ENCODE results near the gene SEMA4D.

DNA sequence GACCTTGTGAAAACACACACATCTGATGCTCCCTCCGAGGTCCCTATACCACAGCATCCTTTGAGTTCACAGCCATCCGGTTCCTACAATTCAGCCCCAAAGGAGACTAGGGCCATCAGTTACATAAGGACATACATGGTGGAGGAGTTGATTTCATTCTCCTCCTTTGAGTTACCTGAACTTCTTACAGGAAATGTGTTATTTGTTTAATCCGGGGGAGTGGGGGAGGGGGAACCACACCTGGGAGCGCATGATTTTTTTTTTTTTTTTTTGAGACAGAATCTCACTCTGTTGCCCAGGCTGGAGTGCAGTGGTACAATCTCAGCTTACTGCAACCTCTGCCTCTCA is 30.7 kb downstream of the SEMA4D start:
- TF ChIP-seq, protein P1, sequence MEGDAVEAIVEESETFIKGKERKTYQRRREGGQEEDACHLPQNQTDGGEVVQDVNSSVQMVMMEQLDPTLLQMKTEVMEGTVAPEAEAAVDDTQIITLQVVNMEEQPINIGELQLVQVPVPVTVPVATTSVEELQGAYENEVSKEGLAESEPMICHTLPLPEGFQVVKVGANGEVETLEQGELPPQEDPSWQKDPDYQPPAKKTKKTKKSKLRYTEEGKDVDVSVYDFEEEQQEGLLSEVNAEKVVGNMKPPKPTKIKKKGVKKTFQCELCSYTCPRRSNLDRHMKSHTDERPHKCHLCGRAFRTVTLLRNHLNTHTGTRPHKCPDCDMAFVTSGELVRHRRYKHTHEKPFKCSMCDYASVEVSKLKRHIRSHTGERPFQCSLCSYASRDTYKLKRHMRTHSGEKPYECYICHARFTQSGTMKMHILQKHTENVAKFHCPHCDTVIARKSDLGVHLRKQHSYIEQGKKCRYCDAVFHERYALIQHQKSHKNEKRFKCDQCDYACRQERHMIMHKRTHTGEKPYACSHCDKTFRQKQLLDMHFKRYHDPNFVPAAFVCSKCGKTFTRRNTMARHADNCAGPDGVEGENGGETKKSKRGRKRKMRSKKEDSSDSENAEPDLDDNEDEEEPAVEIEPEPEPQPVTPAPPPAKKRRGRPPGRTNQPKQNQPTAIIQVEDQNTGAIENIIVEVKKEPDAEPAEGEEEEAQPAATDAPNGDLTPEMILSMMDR (IDR thresholded peaks at IDR 0.05; ENCODE audit: insufficient read depth, low read length): no peak
- TF ChIP-seq REST (IDR thresholded peaks at IDR 0.05; ENCODE audit: insufficient replicate concordance, low read depth) (no peak), SPI1 (IDR thresholded peaks at IDR 0.05; ENCODE audit: borderline replicate concordance, low read depth) (no peak), POLR2AphosphoS5 (IDR thresholded peaks at IDR 0.05; ENCODE audit: low read depth) (no peak)

All from HL-60 (cell line).